ENCODE data around the gene ANKRD36C.

DNA sequence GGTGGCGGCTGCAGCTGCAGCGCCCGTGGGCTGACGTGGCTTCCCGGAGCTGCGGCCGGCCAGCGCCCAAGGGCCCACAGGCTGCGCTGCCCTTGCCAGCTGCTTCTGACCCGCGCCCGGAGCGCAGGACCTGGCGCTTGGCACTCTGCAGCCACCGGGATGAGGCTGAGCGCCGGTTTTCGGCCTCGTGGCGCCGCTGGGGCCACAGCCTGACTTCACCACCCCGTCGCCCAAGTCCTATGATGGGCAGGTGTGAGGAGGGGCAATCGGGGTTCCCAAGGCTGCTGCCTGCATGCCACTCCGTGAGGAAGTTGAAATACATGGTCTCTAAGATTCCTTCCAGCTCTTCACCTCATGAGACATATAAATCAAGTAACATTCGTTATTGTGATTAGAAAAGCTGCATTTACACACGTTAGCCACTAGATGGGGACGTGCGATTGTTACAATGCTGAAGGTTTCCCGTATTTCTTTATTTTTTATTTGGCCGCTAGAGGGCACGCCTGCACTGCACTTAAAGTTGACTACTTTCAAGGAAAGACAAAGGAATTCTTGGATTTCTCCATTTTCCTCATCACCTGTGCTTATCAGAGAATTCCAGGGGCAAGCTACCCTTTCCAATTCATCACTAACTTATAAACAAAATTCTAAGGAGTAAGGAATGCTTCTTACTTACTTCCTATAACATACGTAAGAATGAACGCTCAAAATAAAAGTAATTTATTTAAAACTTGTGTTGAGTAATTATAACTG lies 1.1 kb upstream of the ANKRD36C start:
- TF ChIP-seq POLR2AphosphoS5 (IDR thresholded peaks at IDR 0.05), result peak; percentile 5
- TF ChIP-seq, protein P1, sequence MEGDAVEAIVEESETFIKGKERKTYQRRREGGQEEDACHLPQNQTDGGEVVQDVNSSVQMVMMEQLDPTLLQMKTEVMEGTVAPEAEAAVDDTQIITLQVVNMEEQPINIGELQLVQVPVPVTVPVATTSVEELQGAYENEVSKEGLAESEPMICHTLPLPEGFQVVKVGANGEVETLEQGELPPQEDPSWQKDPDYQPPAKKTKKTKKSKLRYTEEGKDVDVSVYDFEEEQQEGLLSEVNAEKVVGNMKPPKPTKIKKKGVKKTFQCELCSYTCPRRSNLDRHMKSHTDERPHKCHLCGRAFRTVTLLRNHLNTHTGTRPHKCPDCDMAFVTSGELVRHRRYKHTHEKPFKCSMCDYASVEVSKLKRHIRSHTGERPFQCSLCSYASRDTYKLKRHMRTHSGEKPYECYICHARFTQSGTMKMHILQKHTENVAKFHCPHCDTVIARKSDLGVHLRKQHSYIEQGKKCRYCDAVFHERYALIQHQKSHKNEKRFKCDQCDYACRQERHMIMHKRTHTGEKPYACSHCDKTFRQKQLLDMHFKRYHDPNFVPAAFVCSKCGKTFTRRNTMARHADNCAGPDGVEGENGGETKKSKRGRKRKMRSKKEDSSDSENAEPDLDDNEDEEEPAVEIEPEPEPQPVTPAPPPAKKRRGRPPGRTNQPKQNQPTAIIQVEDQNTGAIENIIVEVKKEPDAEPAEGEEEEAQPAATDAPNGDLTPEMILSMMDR (IDR thresholded peaks at IDR 0.05), result peak; percentile 79 to 98 (median 88)
